Fibroblast of skin of back (primary cell): ENCODE data around the gene UBE2E1.
"Not testable (repeated sequence)": the region's sequence is repeated elsewhere in the genome, so short reads cannot be mapped to it uniquely, and the experiment has no call there.

Experiments
- DNase-seq: peaks from one replicate; pipeline ENCODE4 v3.0.0-alpha.2; 2013

Gene UBE2E1

GRCh38 chr3:23859012-23859743 is 53.4 kb downstream of the UBE2E1 start:
- peak; percentile 29 for DNase-seq

- no peak for DNase-seq
Measured at GRCh38 chr3:23859839-23860382, 54.2 kb downstream of the UBE2E1 start.

- DNase-seq, result no peak
Measured at GRCh38 chr3:23861689-23862088, 55.9 kb downstream of the UBE2E1 start.

- no peak for DNase-seq
Measured at GRCh38 chr3:23863060-23863459, 57.3 kb downstream of the UBE2E1 start.

- no peak for DNase-seq
Measured at GRCh38 chr3:23864931-23865330, 59.2 kb downstream of the UBE2E1 start.

GRCh38 chr3:23865595-23866396 is 60.0 kb downstream of the UBE2E1 start:
- DNase-seq, result no peak

GRCh38 chr3:23867400-23867799 is 61.6 kb downstream of the UBE2E1 start:
- DNase-seq, result no peak

GRCh38 chr3:23867838-23868237 is 62.1 kb downstream of the UBE2E1 start:
- peak; percentile 53 for DNase-seq

DNA sequence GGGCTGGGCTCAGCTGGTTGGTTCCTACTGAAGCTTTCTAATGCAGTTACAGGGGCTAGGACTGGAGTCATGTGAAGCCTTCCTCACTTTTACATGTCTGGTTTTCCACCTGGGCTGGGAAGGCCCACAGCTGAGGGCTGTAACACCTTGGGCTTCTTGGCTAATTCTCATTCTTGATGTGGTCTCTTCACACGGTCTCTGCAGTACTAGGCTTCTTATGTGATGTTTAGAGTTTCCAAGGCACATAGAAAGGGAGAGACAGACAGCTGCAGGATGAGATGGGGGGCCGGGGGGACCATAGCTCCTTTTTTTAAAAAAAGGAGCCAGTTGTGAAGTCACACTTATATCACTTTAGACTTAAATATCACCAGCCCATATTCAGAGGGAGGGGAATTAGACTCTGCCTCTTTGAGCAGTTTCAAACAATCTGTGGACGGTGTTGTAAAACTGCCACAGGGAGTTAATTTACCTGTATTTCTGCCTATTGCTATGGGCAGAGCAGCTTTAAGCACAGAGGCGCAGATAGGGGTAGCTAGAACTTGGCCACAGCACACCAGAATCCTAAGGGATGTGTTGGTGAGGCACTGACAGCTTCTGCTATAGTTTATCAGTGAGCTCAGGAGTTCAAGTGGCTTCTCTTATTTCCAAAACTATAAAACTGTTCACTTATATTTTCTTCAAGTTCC is 64.4 kb downstream of the UBE2E1 start:
- no peak for DNase-seq

- not testable (repeated sequence) for DNase-seq
Measured at GRCh38 chr3:23870663-23871043, 64.9 kb downstream of the UBE2E1 start.

- not testable (repeated sequence) for DNase-seq
Measured at GRCh38 chr3:23871361-23871760, 65.6 kb downstream of the UBE2E1 start.

- DNase-seq, result no peak
Measured at GRCh38 chr3:23872330-23872729, 66.6 kb downstream of the UBE2E1 start.

- DNase-seq, result no peak
Measured at GRCh38 chr3:23873941-23874340, 68.2 kb downstream of the UBE2E1 start.

DNA sequence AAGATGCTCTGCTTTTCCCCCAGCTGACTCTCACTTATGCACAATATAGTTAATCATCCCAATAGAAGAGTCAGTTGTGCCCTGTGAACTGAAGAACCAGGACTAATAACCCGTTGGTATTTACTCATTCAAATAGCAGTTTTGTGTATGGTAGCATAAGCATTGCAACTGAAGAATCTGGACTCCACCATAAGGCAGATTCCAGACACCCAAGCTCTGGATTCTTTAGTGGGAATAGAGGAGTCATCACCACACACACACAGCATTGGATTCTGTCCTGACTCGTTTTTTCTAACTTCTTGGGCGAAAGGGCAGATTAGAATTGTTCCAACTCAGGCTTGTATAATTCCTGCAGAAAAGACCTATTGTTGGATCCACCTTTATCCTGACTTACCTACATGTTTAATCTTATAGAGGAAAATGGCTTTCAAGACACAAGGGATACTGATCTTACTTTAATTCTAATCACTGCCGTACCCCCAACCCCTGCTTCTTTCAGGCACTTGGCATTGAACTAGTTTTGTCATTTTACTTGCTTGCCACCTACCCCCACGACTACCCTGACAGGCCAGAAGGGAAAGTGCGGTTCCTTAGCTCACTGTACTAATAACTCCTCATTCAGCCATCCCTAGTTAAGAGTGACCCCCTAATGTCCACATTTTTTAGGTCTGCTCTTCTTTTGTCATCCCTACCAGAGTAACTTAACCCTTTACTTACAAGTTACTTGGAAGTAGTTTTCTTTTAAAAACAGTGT is 68.8 kb downstream of the UBE2E1 start:
- DNase-seq, result peak; percentile 89

DNA sequence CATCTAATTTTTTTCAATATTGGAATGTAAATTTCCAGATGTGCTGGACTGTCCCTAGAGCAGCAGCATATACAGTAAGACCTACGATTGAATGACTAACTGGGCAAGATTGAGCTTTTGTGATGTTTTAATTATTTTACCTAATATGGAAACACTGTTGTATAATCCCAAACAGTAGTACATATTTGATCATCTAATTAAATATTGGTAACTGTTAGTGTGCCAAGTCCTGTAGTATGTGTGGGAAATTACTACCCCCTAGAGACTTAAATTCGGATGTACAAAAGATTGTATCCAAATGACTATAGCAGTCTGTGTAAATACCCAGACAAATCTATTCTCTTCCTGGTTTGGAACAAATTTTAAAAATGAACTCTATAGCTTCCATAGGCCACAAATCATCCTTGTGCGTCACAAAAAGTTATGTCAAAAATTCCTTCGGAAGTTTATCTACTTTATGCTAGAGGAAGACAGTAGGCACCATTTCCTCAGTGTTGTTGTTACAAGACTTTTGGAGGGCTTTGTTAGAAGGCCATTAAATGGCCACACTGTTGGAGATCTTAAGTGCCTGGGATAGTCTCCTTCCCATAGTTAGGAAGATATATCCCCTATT is 69.5 kb downstream of the UBE2E1 start:
- DNase-seq, result peak; percentile 67

DNA sequence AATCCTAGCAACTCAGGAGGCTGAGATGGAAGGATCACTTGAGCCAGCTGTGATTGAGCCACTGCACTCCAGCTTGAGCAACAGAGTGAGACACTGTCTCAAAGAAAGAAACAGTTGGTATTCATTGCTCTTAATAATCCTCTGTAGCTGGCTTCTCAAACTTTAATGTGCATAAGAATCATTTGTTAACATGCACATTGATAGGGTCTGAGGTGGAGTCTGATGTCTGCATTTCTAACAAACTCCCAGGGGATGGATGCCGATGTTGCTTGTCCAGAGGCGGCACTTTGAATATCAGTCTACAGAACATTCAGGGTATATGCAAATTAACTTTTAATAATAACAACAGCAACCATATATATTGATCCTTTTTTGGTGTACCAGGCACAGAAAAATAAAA is 71.2 kb downstream of the UBE2E1 start:
- no peak for DNase-seq

DNA sequence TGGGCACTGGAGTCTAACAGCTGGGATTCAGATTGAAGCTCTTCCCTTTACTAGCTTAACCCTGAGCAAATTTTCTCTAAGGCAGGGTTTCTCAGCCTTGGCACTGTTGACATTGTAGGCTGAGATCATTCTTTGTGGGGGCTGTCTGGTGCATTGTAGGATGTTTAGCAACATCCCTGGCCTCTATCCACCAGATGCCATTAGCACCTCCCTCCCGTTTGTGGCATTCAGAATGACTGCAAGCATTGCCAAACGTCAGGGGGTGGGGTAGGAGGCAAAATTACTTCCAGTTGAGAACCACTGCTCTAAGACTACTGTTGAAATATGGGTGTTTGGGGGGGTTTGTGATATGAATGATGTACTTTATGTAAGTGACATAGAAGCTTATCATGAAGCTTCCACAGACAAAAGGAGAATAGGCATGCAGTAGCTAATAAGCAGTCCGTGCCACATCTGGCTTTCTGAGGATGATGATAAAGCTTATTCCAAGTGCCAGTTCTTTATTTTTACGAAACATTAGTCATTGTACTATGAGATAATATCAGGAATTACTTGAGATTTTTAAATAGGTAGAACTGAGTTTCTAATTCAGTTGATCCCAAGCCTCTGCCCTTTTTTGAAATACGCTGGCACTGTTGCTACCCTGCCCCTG is 71.7 kb downstream of the UBE2E1 start:
- DNase-seq, result peak; percentile 88

DNA sequence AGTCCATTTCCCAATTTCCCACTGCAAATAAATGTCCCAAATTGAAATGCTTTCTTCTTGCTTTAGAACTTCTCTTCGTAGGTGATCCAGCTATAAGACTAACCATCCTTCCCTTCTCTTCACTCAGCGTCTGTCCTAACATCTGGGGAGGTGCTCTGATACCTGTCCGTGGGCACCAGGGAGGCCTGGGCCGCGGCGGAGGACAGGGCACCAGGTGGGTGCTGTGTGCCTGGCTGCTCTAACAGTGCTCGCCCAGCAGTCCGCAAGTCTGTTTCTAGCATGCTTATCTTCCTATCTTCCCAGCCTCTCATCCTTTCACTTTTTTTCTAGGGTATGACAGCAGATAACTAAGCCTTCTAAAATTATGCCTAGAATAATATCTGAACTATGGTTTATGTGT is 73.7 kb downstream of the UBE2E1 start:
- DNase-seq, result no peak

DNA sequence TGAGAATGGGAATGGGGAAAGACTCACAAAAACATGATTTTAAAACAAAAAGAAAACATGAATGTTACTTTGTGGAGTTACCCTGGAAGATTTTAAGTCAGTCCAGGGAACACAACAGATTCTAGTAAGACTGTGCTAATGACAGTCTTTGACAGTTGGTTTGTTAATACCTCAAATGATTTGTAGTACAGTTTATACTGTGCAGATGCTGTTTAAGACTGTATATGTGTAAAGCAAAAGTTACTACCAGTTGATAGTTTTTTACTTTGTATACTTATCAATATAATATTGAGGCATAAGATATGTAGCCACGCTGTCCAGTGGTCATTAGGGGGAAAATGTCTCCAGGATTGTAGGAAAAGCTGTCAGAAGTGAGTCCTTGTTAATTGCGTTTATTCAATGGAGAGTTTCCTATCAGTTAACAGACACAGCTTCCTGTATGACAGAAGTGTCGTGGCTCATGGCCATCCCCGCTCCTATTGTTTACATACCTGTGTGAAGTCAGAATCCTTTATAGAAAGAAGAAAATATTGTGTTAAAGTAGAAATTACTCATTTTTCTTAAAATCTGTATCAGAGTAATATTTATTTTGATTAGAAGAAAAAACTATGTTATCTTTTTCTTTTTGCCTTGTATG is 75.1 kb downstream of the UBE2E1 start:
- no peak for DNase-seq

- DNase-seq, result not testable (repeated sequence)
Measured at GRCh38 chr3:23881993-23882392, 76.2 kb downstream of the UBE2E1 start.

DNA sequence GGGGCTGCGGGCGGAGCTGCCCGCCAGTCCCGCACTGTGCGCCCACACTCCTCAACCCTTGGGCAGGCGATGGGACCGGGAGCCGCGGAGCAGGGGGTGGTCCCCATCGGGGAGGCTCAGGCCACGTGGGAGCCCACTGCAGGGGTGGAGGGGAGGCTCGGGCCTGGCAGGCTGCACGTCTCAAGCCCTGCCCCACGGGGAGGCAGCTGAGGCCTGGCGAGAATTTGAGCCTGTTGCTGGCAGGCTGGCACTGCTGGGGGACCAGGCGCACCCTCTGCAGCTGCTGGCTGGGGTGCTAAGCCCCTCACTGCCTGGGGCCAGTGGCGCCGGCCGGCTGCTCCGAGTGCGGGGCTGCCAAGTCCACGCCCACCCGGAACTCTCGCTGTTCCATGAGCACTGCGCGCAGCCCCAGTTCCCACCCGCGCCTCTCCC is 76.7 kb downstream of the UBE2E1 start:
- no peak for DNase-seq
